A549 (cell line): ENCODE data around the gene CCDC190.

ENCODE experiments used
- EHF ChIP-seq: fragments of 250-450 bp; sonication (Bioruptor Pico); IDR thresholded peaks from 2 replicates; pipeline ENCODE4 v1.5.0; 2020; ENCODE audit warnings: mild to moderate bottlenecking
- HMGXB4 ChIP-seq: fragments of 250-450 bp; sonication (Bioruptor Pico); IDR thresholded peaks from 2 replicates; pipeline ENCODE4 v1.5.0; 2021; ENCODE audit warnings: mild to moderate bottlenecking, moderate library complexity, borderline replicate concordance
- POLR2A ChIP-seq: IDR thresholded peaks from 2 replicates; pipeline ENCODE4 v1.6.1; 2012; ENCODE audit warnings: mild to moderate bottlenecking, low read length
- USF2 ChIP-seq: fragments of 450-650 bp; IDR thresholded peaks from 2 replicates; pipeline ENCODE4 v1.6.1; 2014; ENCODE audit warnings: antibody characterized with exemption

- TF ChIP-seq POLR2A (no peak), HMGXB4 (CRISPR knock-in tag) (no peak), USF2 (no peak), EHF (CRISPR knock-in tag) (no peak)
These were observed 5.4 kb downstream of the CCDC190 start for GRCh38 chr1:162855461-162856150.
